DOHH2 (cell line): ENCODE results near the gene C9orf40.

Experiments used
- H3F3A ChIP-seq: fragments of 200-600 bp; sonication (generic), shearing (Covaris generic); 2 replicates; pipeline ENCODE4 v1.6.0; 2016; ENCODE audit warnings: antibody characterized with exemption, mild to moderate bottlenecking; ENCODE audit not compliant: control insufficient read depth, insufficient read depth
- H3K27ac ChIP-seq: fragments of 200-600 bp; sonication (generic); 2 replicates; pipeline ENCODE4 v1.5.1; 2014; ENCODE audit warnings: low read depth, mild to moderate bottlenecking, low read length, moderate library complexity
- H3K27me3 ChIP-seq: fragments of 200-600 bp; sonication (generic); 2 replicates; pipeline ENCODE4 v1.6.1; 2014; ENCODE audit warnings: mild to moderate bottlenecking, low read length, mixed read lengths; ENCODE audit not compliant: control insufficient read depth
- H3K36me3 ChIP-seq: fragments of 200-600 bp; sonication (generic); 2 replicates; pipeline ENCODE4 v1.6.1; 2014; ENCODE audit warnings: mild to moderate bottlenecking, low read length, moderate library complexity, mixed read lengths; ENCODE audit not compliant: control insufficient read depth
- H3K4me1 ChIP-seq: fragments of 200-600 bp; sonication (generic); 2 replicates; pipeline ENCODE4 v1.6.1; 2014; ENCODE audit warnings: mild to moderate bottlenecking, low read length, mixed read lengths; ENCODE audit not compliant: control insufficient read depth
- H3K4me2 ChIP-seq: fragments of 200-600 bp; sonication (generic); 2 replicates; pipeline ENCODE4 v1.6.0; 2014; ENCODE audit warnings: mild to moderate bottlenecking, low read length, moderate library complexity
- H3K4me3 ChIP-seq: fragments of 200-600 bp; sonication (generic); 2 replicates; pipeline ENCODE4 v1.5.1; 2014; ENCODE audit warnings: mild to moderate bottlenecking, low read length, mixed read lengths
- H3K79me2 ChIP-seq: fragments of 200-600 bp; sonication (generic); 2 replicates; pipeline ENCODE4 v1.6.1; 2014; ENCODE audit warnings: mild to moderate bottlenecking, low read length, mixed read lengths; ENCODE audit not compliant: control insufficient read depth
- H3K9me2 ChIP-seq: fragments of 200-600 bp; sonication (generic); replicated peaks from 2 replicates; pipeline ENCODE4 v1.6.1; 2014; ENCODE audit warnings: mild to moderate bottlenecking, low read length, mixed read lengths; ENCODE audit not compliant: control insufficient read depth
- H3K9me3 ChIP-seq: fragments of 200-600 bp; sonication (generic); 2 replicates; pipeline ENCODE4 v1.6.1; 2014; ENCODE audit warnings: antibody characterized with exemption, low read length, mixed read lengths; ENCODE audit not compliant: control insufficient read depth, insufficient read depth
- H4K20me1 ChIP-seq: fragments of 200-600 bp; sonication (generic); 2 replicates; pipeline ENCODE4 v1.6.0; 2014; ENCODE audit warnings: low read depth, mild to moderate bottlenecking, antibody characterized with exemption, low read length, moderate library complexity; ENCODE audit not compliant: control insufficient read depth, insufficient read depth
- CTCF ChIP-seq: fragments of 200-600 bp; sonication (generic); IDR thresholded peaks from one replicate; pipeline ENCODE4 v1.5.1; 2014; ENCODE audit warnings: antibody characterized with exemption, mild to moderate bottlenecking, low read depth, low read length; ENCODE audit not compliant: poor library complexity, severe bottlenecking
- EZH2phosphoT487 ChIP-seq: fragments of 200-600 bp; sonication (generic); IDR thresholded peaks from 2 replicates; pipeline ENCODE4 v1.6.1; 2017; ENCODE audit warnings: borderline replicate concordance, mild to moderate bottlenecking, antibody characterized with exemption, low read length, moderate library complexity, mixed read lengths

C9orf40 gene

GRCh38 chr9:74907085-74907484 lies 45.6 kb downstream of the C9orf40 start:
- H3K4me3 ChIP-seq = no peak overlapping the region
- H3K36me3 ChIP-seq = no peaks in the 10 kb centered on the region
- H3K27me3 ChIP-seq = 0 out of 2 replicates have a peak, but pooled peaks cover 3% of the 10 kb centered on the region

GRCh38 chr9:74901001-74901400 lies 51.7 kb downstream of the C9orf40 start:
- H4K20me1 ChIP-seq = no peaks in the 10 kb centered on the region
- no peaks in the 10 kb centered on the region for H3K9me2 ChIP-seq
- H3K4me2 ChIP-seq = no peak overlapping the region
- H3K4me1 ChIP-seq = no peaks in the 10 kb centered on the region
- no peaks in the 10 kb centered on the region for H3K9me3 ChIP-seq
- no peak overlapping the region for H3K27ac ChIP-seq
- H3K27me3 ChIP-seq = no peaks in the 10 kb centered on the region
- no peaks in the 10 kb centered on the region for H3F3A ChIP-seq
- H3K36me3 ChIP-seq = no peaks in the 10 kb centered on the region
- TF ChIP-seq EZH2phosphoT487 = no peak
- TF ChIP-seq CTCF = no peak
- no peak overlapping the region for H3K4me3 ChIP-seq
- no peaks in the 10 kb centered on the region for H3K79me2 ChIP-seq

More at GRCh38 chr9:74907085-74907484, 45.6 kb downstream of the C9orf40 start:
- no peaks in the 10 kb centered on the region for H4K20me1 ChIP-seq
- no peak for TF ChIP-seq CTCF
- no peak for TF ChIP-seq EZH2phosphoT487
- no peak overlapping the region for H3K4me2 ChIP-seq
- no peaks in the 10 kb centered on the region for H3K9me2 ChIP-seq
- no peak overlapping the region for H3K27ac ChIP-seq
- H3K9me3 ChIP-seq = no peaks in the 10 kb centered on the region
- no peaks in the 10 kb centered on the region for H3K4me1 ChIP-seq
- no peaks in the 10 kb centered on the region for H3K79me2 ChIP-seq
- no peaks in the 10 kb centered on the region for H3F3A ChIP-seq
